ENCODE measurements around the gene SSNA1. TPM values are rescaled to one million over a fixed set of nuclear protein-coding genes. Genes with fewer than 3 reads are reported as not detected.

Gene SSNA1
- total RNA-seq, 2 experiments from 2014 or later, result 48.2 to 49.9 TPM

DNA sequence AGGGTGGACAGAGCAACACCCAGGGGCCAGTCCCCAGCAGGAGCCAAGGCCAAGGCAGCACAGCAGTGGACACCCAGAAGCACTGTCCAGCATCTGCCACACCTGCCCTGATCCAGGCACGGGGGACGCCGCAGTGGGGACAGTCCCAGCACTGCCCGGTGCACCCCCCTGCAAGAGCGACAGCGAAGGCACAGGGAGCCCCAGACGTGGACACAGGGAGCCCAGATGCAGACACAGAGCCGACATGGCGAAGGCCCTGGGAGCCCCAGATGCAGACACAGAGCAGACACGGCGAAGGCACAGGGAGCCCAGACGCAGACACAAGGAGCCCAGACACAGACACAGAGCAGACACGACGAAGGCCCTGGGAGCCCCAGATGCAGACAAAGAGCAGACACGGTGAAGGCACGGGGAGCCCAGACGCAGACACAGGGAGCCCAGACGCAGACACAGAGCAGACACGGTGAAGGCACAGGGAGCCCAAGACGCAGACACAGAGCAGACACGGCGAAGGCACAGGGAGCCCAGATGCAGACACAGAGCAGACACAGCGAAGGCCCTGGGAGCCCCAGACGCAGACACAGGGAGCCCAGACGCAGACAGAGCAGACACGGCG is 4.4 kb upstream of the SSNA1 start:
- peaks cover 25% of the 10 kb centered on the region for H3K4me1 Mint-ChIP-seq (ENCODE audit: low read depth)
- no peaks in the 10 kb centered on the region for H3K9me3 Mint-ChIP-seq
- CTCF ChIA-PET, result interaction anchor here (0.6 kb wide), 1 partner anchor 97 kb away, joined by 3 read pairs; the partner anchor contains the start of gene MAN1B1
- no peak overlapping the region for H3K27ac Mint-ChIP-seq
- DNase-seq, result no peak
- intact Hi-C loops (cut with micrococcal nuclease), result no loop called here
- H3K27me3 Mint-ChIP-seq (ENCODE audit: low read depth), result no peaks in the 10 kb centered on the region
- no peak overlapping the region for H3K4me3 Mint-ChIP-seq
- peaks cover 8% of the 10 kb centered on the region for H3K36me3 Mint-ChIP-seq (ENCODE audit: low read depth)

DNA sequence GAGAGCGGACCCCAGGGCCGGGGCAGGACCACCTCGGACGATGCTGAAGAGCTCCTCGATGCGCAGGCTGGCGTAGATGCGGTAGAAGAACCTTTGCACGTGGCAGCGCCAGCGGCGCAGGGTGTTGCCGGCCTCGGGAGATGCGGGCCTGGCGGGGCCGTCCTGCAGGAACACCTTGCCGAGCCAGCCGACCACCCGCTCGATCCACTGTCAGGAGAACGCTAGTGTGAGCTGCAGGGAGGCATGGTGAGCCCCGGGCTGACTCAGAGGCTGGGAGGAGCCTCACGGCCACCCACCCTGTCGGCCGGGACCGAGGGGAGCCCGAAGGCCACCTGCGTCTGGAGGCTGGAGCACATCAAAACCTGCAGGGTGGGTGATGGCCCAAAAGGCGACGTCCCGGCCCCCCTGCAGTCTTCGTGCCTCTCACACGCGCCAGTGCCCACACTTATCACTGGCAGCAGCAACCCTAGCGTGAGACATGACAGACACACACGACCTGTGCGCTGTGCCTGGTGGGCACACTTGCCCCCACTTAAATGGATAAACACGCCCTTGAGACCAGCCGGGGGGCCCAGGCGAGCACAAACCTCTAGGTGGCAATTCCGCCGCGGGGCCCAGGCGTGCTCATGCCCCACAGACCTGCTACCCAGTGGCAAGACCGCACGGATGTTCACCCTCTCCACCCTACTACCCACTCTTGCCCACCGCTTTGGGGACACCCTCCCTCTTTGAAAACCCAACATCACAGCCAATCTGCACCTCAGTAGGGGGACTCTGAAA is 3.4 kb upstream of the SSNA1 start:
- Mint-ChIP-seq H3K9me3 (no peaks in the 10 kb centered on the region), H3K36me3 (ENCODE audit: low read depth) (peaks cover 8% of the 10 kb centered on the region), H3K4me3 (no peak overlapping the region), H3K4me1 (ENCODE audit: low read depth) (peaks cover 33% of the 10 kb centered on the region), H3K27ac (no peak overlapping the region), H3K27me3 (ENCODE audit: low read depth) (no peaks in the 10 kb centered on the region)
- CTCF ChIA-PET, result interaction anchor here (0.6 kb wide), 1 partner anchor 98 kb away, joined by 3 read pairs; the partner anchor contains the start of gene MAN1B1
- intact Hi-C loops (cut with micrococcal nuclease), result loop anchor here (5.0 kb wide), 2 partner anchors 57 to 58 kb away; partner anchors contain the start of gene TUBB4B
- DNase-seq, result no peak

DNA sequence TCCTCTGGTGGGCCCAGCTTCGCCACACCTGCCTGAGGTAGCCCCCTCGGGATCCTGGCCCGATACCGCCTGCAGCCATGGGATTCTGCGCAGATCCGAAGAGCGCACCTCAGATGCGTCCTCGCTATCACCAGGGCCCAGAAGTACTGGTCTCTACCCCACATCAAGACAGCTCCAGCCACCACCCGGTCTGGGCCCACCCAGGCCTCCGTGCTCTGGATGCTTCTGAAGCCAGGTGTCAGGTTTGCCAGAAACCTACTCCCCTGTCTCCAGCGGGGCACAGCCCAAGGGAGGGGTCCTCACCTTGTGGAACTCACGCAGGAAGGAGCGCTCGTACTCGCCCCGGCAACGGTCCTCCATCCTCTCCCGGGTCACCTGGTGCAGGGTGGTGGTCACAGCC is 2.6 kb upstream of the SSNA1 start:
- intact Hi-C loops (cut with micrococcal nuclease), result loop anchor here (5.0 kb wide), 2 partner anchors 56 to 59 kb away; partner anchors contain the start of gene TUBB4B
- CTCF ChIA-PET, result no interaction called here
- Mint-ChIP-seq H3K27ac (no peak overlapping the region), H3K4me1 (ENCODE audit: low read depth) (peaks cover 37% of the 10 kb centered on the region), H3K4me3 (no peak overlapping the region), H3K27me3 (ENCODE audit: low read depth) (no peaks in the 10 kb centered on the region), H3K36me3 (ENCODE audit: low read depth) (peaks cover 9% of the 10 kb centered on the region), H3K9me3 (no peaks in the 10 kb centered on the region)
- no peak for DNase-seq

DNA sequence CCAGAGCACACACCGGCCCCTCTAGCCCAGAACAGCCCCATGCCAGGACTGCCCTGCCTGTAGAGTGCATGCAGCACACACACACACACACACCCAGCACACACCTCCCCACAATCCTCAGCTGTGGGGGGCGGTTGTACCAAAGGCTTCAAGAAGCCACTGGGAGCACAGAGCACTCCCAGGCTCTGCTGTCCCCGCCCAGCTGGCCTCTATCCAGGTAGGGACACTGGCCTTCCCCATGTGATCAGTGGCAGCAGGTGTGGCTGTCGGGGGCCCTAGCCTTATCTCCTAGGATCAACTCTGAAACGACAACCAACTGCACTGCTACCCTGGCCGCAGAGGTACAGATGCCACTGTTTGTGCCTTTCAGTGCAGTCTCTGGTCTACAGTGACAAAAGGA is 2.1 kb upstream of the SSNA1 start:
- CTCF ChIA-PET, result interaction anchor here (1.2 kb wide), 1 partner anchor 21 kb away, joined by 3 read pairs; no protein-coding TSS in a partner anchor
- H3K36me3 Mint-ChIP-seq (ENCODE audit: low read depth), result peaks cover 9% of the 10 kb centered on the region

DNA sequence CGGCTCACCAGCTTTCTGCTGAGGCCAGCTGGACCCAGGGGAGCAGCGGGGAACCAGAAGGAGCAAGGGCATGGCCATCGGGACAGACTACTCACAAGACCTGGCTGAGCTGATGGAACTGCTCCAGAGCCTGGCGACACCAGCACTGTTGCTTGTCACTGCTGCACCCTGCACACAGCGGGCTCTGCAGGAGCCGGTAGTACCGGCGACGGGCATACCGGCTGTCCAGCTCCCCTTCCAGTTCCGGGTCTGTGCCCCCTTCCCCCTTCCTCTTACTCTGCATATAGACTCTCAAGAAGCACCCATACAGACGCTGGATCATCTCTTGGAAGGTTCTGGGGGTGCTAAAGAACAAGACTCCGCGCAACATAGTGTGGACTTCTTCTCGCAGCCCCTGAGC is 1.1 kb upstream of the SSNA1 start:
- CTCF ChIA-PET, result interaction anchor here (0.6 to 2.2 kb wide), 4 partner anchors 12 to 49 kb away, joined by 3 to 7 read pairs (median 4); no protein-coding TSS in a partner anchor
- intact Hi-C loops (cut with micrococcal nuclease), result loop anchor here (5.0 kb wide), 2 partner anchors 55 to 60 kb away; partner anchors contain the start of gene TUBB4B
- no peak for DNase-seq
- no peaks in the 10 kb centered on the region for H3K27me3 Mint-ChIP-seq (ENCODE audit: low read depth)
- H3K4me1 Mint-ChIP-seq (ENCODE audit: low read depth), result peaks cover 39% of the 10 kb centered on the region
- H3K4me3 Mint-ChIP-seq, result peak overlapping the region; percentile 92
- peaks cover 7% of the 10 kb centered on the region for H3K36me3 Mint-ChIP-seq (ENCODE audit: low read depth)
- H3K27ac Mint-ChIP-seq, result peak overlapping the region; percentile 77
- no peaks in the 10 kb centered on the region for H3K9me3 Mint-ChIP-seq

More for the DNA sequence above, 2.1 kb upstream of the SSNA1 start:
- H3K27ac Mint-ChIP-seq, result no peak overlapping the region
- no peak for DNase-seq
- intact Hi-C loops (cut with micrococcal nuclease), result loop anchor here (5.0 kb wide), 2 partner anchors 56 to 59 kb away; partner anchors contain the start of gene TUBB4B
- no peaks in the 10 kb centered on the region for H3K27me3 Mint-ChIP-seq (ENCODE audit: low read depth)
- peaks cover 39% of the 10 kb centered on the region for H3K4me1 Mint-ChIP-seq (ENCODE audit: low read depth)
- peak overlapping the region; percentile 92 for H3K4me3 Mint-ChIP-seq
- no peaks in the 10 kb centered on the region for H3K9me3 Mint-ChIP-seq

DNA sequence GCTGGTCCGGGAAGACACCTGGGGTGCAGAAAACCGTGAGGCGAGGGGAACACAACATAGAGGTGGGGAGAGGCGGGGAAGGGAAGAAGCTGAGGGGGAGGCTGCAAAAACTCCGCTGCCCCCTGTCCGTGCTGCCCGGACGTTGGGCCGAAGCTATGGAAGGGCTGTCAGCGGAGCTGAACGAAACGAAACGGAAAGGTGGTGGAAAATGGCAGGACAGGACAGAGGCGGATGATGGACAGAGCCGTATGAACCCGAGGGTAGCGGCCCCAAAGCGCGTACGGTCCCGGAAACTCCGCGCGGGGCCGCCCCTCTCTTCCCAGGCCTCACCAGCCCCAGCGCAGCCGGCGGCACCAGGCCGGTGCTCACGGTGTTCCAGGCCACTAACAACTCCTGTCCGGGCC is 388 bp upstream of the SSNA1 start:
- Mint-ChIP-seq H3K4me3 (peak overlapping the region; percentile 92), H3K36me3 (ENCODE audit: low read depth) (peaks cover 7% of the 10 kb centered on the region), H3K27me3 (ENCODE audit: low read depth) (no peaks in the 10 kb centered on the region), H3K9me3 (no peaks in the 10 kb centered on the region), H3K27ac (peak overlapping the region; percentile 77), H3K4me1 (ENCODE audit: low read depth) (peaks cover 39% of the 10 kb centered on the region)
- CTCF ChIA-PET, result interaction anchor here (0.6 to 2.6 kb wide), 5 partner anchors 11 to 49 kb away, joined by 3 to 16 read pairs (median 4); partner anchors contain the start of genes RNF224 and TPRN
- DNase-seq, result no peak
- intact Hi-C loops (cut with micrococcal nuclease), result loop anchor here (1.0 to 5.0 kb wide), 4 partner anchors 17 to 61 kb away; partner anchors contain the start of genes NDOR1, TMEM203 and TUBB4B

DNA sequence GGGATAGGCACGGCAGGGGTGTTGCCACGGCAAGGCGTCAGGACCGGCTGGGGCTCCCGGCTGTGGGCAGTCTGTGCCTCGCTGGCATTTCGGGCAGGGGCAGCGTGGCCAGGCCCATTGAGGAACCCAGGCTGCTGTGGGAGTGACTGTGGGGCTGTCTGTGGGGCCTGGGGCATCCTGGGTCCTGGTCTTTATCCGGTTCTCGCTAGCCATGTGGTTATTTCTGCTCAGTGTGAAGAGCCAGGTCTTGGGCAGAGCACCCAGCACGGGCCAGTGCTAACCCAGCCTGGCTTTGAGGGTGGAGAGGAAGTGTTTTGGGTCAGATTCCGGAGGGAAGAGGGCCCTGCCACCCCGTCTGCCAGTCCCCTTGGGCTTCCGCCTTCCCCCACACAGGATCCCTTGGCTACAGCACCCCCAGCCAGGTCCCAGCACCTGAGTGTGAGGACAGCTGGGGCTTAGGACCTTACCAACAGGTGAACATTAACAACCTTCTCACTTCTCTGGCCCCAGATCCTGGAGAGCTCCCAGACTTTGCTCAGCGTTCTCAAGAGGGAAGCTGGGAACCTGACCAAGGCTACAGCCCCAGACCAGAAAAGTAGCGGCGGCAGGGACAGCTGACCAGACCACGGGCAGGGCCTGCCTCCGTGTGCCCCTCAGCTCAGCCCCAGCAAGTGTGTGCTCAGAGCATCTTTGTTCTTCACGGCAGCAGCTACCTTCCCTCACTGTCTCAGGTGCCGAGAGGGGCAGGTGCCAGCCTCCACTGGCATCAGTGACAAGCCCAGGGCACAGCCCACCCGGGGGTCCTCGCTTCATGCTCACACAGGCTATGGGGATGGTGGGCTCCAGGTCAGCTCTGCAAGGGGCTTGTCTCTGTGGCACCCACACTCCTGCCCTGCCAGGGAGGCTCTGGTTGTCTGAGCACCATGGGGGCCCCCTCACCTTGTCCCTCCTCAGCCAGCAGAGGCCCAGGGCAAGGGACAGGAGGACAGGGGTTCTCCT is 1.1 kb downstream of the SSNA1 start:
- CTCF ChIA-PET, result interaction anchor here (0.7 to 2.6 kb wide), 13 partner anchors 10 to 93 kb away, joined by 3 to 16 read pairs (median 4); partner anchors contain the start of genes RNF224, TMEM210 and TPRN
- intact Hi-C loops (cut with micrococcal nuclease), result loop anchor here (1.0 to 5.0 kb wide), 4 partner anchors 11 to 62 kb away; partner anchors contain the start of genes RNF224, TPRN and TUBB4B
- no peak for DNase-seq
- Mint-ChIP-seq H3K27ac (peak overlapping the region; percentile 88), H3K27me3 (ENCODE audit: low read depth) (no peaks in the 10 kb centered on the region), H3K4me1 (ENCODE audit: low read depth) (peaks cover 33% of the 10 kb centered on the region), H3K9me3 (no peaks in the 10 kb centered on the region), H3K36me3 (ENCODE audit: low read depth) (peaks cover 3% of the 10 kb centered on the region), H3K4me3 (peak overlapping the region; percentile 92)

DNA sequence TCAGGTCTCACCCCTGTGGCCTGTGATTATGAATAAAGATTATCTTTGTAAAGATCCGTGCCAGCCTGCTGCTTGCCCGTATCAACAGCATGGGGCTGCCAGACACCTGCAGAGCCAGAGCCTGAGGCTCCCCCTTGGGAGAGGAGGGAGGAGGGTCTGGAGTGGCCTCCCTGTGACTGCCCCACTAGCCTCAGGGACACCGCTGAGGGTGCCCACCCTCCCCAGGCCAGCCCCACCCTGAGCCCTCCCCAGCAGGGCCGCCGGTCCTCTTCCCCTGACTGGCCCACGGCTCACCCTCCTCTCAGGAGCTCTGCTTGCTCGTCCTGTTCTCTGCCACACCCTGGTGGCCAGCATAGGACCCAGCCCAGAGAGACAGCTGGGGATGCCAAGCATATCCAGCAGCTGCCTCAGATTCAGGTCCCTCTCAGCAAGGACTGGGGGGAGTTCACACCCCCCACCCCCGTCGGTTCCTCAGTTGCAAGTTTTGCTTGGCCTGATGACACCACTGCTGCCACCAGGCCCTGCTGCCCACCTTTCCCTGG is 1.9 kb downstream of the SSNA1 start:
- peaks cover 3% of the 10 kb centered on the region for H3K36me3 Mint-ChIP-seq (ENCODE audit: low read depth)

DNA sequence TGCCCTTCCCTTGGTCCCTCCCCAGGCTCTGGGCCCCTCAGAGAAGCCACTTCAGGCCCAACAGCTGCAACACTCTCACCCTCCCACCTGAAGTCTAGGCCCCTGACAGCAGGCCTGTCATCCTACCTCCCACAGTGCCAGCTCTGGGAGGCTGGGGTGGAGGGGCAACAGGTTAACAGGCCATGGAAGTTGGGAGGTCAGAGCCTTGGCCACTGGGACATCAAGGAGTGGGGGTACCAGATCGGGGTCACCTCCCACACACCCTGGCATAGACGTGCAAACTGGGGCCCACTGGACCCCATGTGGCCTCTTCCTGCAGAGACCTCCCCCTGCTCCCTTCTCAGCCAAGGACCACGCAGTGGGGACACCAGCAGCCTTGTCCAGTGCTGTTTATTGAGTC is 2.8 kb downstream of the SSNA1 start:
- no peak overlapping the region for H3K27ac Mint-ChIP-seq

More for the DNA sequence above, 1.9 kb downstream of the SSNA1 start:
- Mint-ChIP-seq H3K27me3 (ENCODE audit: low read depth) (no peaks in the 10 kb centered on the region), H3K4me1 (ENCODE audit: low read depth) (peaks cover 33% of the 10 kb centered on the region), H3K9me3 (no peaks in the 10 kb centered on the region), H3K27ac (no peak overlapping the region), H3K4me3 (peak overlapping the region; percentile 92)
- CTCF ChIA-PET, result interaction anchor here (1.5 to 2.6 kb wide), 5 partner anchors 9 to 94 kb away, joined by 4 to 16 read pairs (median 6); partner anchors contain the start of genes RNF224 and TPRN
- no peak for DNase-seq
- intact Hi-C loops (cut with micrococcal nuclease), result no loop called here

DNA sequence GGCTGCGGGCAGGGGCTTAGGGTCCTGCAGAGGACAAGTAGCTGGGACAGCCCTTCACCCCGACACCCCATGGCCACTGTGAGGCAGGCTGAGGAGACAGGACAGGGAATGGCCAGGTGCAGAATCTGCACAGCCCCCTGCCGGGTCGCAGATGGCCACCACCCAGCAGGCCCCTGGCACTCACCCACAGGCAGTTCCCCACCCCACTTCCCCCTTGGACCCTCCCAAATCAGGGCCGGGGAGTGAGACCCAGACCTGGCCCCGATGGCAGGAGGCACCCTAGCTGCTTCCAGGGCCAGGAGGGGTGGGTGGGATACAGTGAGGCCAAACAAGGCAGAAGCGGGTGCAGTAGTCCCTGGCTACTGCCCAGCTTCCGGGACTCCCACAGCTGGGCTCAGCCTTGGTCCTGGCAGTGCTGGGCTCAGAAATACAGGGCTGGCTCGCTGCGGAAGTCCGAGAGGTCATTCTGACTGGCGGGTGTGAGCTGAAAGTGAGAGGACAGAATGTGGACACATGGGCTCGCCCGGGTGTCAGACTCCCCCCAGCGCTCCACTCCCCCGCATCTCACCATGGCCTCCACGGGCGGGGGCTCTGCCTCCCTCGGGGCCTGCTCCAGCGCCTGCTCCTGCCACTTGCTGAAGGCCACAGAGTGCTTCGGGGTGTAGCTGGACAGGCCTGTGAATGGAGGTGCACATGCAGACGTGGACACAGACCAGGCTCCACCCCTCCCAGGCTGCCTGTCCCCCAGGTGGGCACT is 3.4 kb downstream of the SSNA1 start:
- no peak for DNase-seq
- intact Hi-C loops (cut with micrococcal nuclease), result no loop called here
- peaks cover 25% of the 10 kb centered on the region for H3K4me1 Mint-ChIP-seq (ENCODE audit: low read depth)
- H3K27ac Mint-ChIP-seq, result no peak overlapping the region
- peaks cover 3% of the 10 kb centered on the region for H3K36me3 Mint-ChIP-seq (ENCODE audit: low read depth)
- no peaks in the 10 kb centered on the region for H3K9me3 Mint-ChIP-seq
- CTCF ChIA-PET, result interaction anchor here (1.0 kb wide), 1 partner anchor 45 kb away, joined by 4 read pairs; no protein-coding TSS in a partner anchor
- H3K27me3 Mint-ChIP-seq (ENCODE audit: low read depth), result no peaks in the 10 kb centered on the region
- H3K4me3 Mint-ChIP-seq, result no peak overlapping the region

More for the DNA sequence above, 2.8 kb downstream of the SSNA1 start:
- Mint-ChIP-seq H3K9me3 (no peaks in the 10 kb centered on the region), H3K4me1 (ENCODE audit: low read depth) (peaks cover 31% of the 10 kb centered on the region), H3K4me3 (peak overlapping the region; percentile 36), H3K36me3 (ENCODE audit: low read depth) (peaks cover 3% of the 10 kb centered on the region), H3K27me3 (ENCODE audit: low read depth) (no peaks in the 10 kb centered on the region)
- CTCF ChIA-PET, result interaction anchor here (1.7 kb wide), 1 partner anchor 35 kb away, joined by 6 read pairs; the partner anchor contains the start of gene RNF224
- DNase-seq, result no peak
- intact Hi-C loops (cut with micrococcal nuclease), result no loop called here

All from activated naive CD4-positive, alpha-beta T cell treated with anti-CD3 and anti-CD28 coated beads for 36 hours (primary cell).